Breast epithelium (tissue), 4 donors: Measurements from ENCODE around the gene OR5AP2. TPM values are rescaled to one million over a fixed set of nuclear protein-coding genes. Genes with fewer than 3 reads are reported as not detected.
"Not testable (repeated sequence)": the region's sequence is repeated elsewhere in the genome, so short reads cannot be mapped to it uniquely, and the experiment has no call there.

Experiments
- DNase-seq, 2 donors: peaks; one replicate each; pipeline ENCODE4 v3.0.0-alpha.2; 2019; ENCODE audit warnings: low spot score in 2 of 2
- H3K27ac ChIP-seq, 2 donors: fragments of 200-600 bp; sonication (generic) in 1 of 2; one replicate each; pipeline ENCODE4 v1.5.1; 2016 to 2019; ENCODE audit warnings: mild to moderate bottlenecking in 1 of 2
- H3K27me3 ChIP-seq, 2 donors: fragments of 200-600 bp; sonication (generic) in 1 of 2; one replicate each; pipeline versions ENCODE4 v1.5.1 to v1.6.0; 2017 to 2019; ENCODE audit warnings: control low read depth in 1 of 2, mild to moderate bottlenecking in 1 of 2
- H3K36me3 ChIP-seq: fragments of 200-600 bp; one replicate; pipeline ENCODE4 v1.5.1; 2019
- H3K4me1 ChIP-seq, 2 donors: fragments of 200-600 bp; sonication (generic); one replicate each; pipeline ENCODE4 v1.5.1; 2016 to 2019; ENCODE audit warnings: control low read depth in 1 of 2
- H3K4me3 ChIP-seq, 3 donors: fragments of 200-600 bp; sonication (generic); 1 replicate in 2 of 3; 2 replicates in 1 of 3; pipeline ENCODE4 v1.5.1; 2016 to 2019; ENCODE audit warnings: mild to moderate bottlenecking in 3 of 3, moderate library complexity in 2 of 3
- H3K9me3 ChIP-seq, 2 donors: fragments of 200-600 bp; sonication (generic) in 1 of 2; one replicate each; pipeline ENCODE4 v1.5.1; 2016 to 2019; ENCODE audit warnings: control low read depth in 1 of 2
- POLR2A ChIP-seq: fragments of 450-650 bp; IDR thresholded peaks from one replicate; pipeline ENCODE4 v1.6.1; 2016; ENCODE audit warnings: antibody characterized with exemption, mild to moderate bottlenecking, moderate library complexity
- POLR2AphosphoS5 ChIP-seq, 3 donors: sonication (generic); formaldehyde crosslinking; IDR thresholded peaks; one replicate each; pipeline ENCODE4 v1.6.1; 2017; ENCODE audit warnings: antibody characterized with exemption in 3 of 3
- intact Hi-C: fragments of 100-400 bp; cut with DNase I; formaldehyde crosslinking; loops from one replicate; pipeline ENCODE4 v1.15.1; 2023; ENCODE audit warnings: low total_unique reads
- total RNA-seq, 3 donors: library from RNA; depleted of rRNA; stranded (reverse); fragments of >200 nt; gene quantifications; one replicate each; pipeline ENCODE4 v1.1.0, GENCODE V29; 2016
- TF ChIP-seq, protein P1 (sequence below), 3 donors: fragments of 450-650 bp; IDR thresholded peaks; one replicate each; pipeline ENCODE4 v1.5.1; 2016 to 2017; ENCODE audit warnings: antibody characterized with exemption in 3 of 3, mild to moderate bottlenecking in 3 of 3, moderate library complexity in 3 of 3

The OR5AP2 gene
- not detected for total RNA-seq

DNA sequence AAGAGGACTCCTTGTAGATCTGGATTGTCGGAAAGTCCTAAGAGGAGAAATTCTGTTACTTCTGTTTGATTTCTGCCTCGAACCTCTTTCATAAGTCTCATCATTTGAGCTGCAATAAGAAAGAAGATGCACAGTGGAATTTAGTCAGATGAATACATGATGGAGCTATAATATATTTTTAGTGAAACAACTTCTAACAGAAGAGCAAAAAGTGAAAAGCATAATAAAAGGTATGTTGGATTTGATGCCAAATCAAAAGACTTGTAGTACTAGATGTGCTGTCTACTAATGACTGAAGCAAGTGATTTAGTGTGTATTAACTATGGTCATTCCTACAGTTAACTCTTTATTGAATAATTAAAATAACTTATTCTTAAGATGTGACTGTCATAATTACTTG lies at the start of gene OR5AP2:
Gene OR5AP2, minus strand, starts transcription at position 101 of the 400 bp plus-strand sequence. Its CDS starts 0 bp downstream, at position 101.
- Histone ChIP-seq H3K9me3 (no peaks in the 10 kb centered on the region), H3K4me1 (no peaks in the 10 kb centered on the region), H3K4me3 (no peak within 1 kb of the TSS), H3K27ac (no peak within 1 kb of the TSS), H3K27me3 (no peaks in the 10 kb centered on the region), H3K36me3 (no peaks in the 10 kb centered on the region)
- no peak for DNase-seq
- intact Hi-C loops = no loop called here
- TF ChIP-seq, protein P1, sequence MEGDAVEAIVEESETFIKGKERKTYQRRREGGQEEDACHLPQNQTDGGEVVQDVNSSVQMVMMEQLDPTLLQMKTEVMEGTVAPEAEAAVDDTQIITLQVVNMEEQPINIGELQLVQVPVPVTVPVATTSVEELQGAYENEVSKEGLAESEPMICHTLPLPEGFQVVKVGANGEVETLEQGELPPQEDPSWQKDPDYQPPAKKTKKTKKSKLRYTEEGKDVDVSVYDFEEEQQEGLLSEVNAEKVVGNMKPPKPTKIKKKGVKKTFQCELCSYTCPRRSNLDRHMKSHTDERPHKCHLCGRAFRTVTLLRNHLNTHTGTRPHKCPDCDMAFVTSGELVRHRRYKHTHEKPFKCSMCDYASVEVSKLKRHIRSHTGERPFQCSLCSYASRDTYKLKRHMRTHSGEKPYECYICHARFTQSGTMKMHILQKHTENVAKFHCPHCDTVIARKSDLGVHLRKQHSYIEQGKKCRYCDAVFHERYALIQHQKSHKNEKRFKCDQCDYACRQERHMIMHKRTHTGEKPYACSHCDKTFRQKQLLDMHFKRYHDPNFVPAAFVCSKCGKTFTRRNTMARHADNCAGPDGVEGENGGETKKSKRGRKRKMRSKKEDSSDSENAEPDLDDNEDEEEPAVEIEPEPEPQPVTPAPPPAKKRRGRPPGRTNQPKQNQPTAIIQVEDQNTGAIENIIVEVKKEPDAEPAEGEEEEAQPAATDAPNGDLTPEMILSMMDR (IDR thresholded peaks at IDR 0.05) = no peak
- TF ChIP-seq POLR2A (no peak), POLR2AphosphoS5 (IDR thresholded peaks at IDR 0.05) (no peak)

DNA sequence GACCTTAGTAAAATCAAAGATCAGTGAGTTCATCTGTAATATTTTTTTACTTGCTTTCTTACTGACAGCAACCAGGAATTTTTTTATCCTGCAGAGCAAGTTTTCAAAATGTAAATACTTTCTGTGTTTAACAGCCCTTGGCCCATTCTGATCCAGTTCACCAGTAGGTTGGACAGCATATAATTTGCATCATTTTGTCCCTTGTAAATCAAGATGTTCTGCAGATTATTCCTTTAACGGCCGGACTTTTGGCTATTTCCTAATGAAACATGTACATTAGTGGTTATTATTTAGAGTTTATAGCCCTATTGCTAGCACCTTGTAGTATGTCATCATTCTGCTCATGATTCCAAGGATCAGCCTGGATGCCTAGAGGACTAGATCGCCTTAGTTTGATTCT lies 48.9 kb upstream of the OR5AP2 start:
- H3K4me1 ChIP-seq, H3K4me3 ChIP-seq, H3K27me3 ChIP-seq, DNase-seq, intact Hi-C loops, H3K27ac ChIP-seq, H3K36me3 ChIP-seq, H3K9me3 ChIP-seq: not testable (repeated sequence)

DNA sequence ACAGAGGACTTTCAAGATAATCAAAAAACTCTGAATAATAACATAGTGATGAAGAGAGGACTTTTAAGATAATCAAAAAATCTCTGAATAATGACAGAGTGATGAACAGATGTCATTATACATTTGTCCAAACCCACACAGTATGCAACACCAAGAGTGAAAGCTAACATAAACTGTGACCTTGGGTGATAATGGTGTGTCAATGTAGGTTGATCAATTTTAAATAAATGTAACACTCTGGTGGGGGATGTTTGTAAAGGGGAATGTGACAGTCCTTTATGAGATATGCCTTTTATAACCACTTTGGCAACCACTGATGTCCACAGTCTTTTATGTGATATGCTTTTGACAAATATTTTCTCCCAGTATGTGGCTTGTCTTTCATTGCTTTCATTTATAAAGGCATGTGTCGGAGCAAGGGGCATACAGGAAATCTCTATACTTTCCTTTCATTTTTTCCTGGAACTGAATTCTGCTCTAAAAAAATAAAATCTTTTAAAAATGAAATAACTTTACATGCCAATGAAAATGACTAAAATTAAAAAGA lies 46.4 kb upstream of the OR5AP2 start:
- no peaks in the 10 kb centered on the region for H3K27me3 ChIP-seq
- intact Hi-C loops = no loop called here
- TF ChIP-seq POLR2A (no peak), POLR2AphosphoS5 (IDR thresholded peaks at IDR 0.05) (no peak)
- TF ChIP-seq, protein P1 (IDR thresholded peaks at IDR 0.05) = no peak

DNA sequence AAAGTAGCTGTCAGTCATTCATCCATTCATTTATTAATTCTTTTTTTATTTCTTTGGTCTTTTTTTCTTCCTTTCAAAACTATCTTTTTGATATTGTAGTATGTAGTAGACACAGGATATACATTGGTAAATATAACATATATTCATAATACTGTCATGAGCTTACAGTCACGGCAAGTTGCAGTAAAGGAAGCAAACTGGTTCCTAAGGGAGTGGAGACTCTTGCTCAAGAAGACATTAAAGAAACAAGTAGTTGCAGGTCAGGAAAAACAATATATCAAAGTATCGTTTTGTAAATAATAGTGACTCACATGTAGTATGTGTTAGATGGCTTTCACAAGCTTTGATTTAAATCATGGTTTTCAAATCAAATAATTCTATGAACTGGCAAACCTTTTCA lies 28.7 kb upstream of the OR5AP2 start:
- Histone ChIP-seq H3K27me3 (no peaks in the 10 kb centered on the region), H3K27ac (no peak overlapping the region), H3K4me3 (no peak overlapping the region), H3K9me3 (no peaks in the 10 kb centered on the region), H3K4me1 (no peaks in the 10 kb centered on the region), H3K36me3 (peaks cover 5% of the 10 kb centered on the region)
- DNase-seq = no peak
- intact Hi-C loops = no loop called here
- TF ChIP-seq POLR2A = no peak
- TF ChIP-seq, protein P1 (IDR thresholded peaks at IDR 0.05) = no peak
- TF ChIP-seq POLR2AphosphoS5 (IDR thresholded peaks at IDR 0.05) = no peak

More for the DNA sequence above, 46.4 kb upstream of the OR5AP2 start:
- Histone ChIP-seq H3K27ac (no peak overlapping the region), H3K36me3 (no peaks in the 10 kb centered on the region), H3K4me1 (no peaks in the 10 kb centered on the region), H3K4me3 (no peak overlapping the region), H3K9me3 (no peaks in the 10 kb centered on the region)
- no peak for DNase-seq

DNA sequence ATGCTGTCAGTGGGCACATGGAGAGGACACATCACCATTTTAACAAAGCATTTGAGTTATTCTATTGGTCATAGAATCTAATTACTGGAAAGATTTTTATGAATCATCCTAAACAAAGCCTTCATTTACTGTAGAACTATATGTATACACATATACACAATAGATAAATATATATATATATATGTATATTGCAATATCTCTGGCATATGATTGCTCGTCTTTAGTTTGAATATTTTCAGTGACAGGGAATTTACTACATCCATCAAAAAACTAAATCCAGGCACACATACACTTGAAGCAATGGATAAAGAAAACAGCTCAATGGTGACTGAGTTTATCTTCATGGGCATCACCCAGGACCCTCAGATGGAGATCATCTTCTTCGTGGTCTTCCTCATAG lies 21.1 kb upstream of the OR5AP2 start, which contains the start of gene OR5AR1:
Gene OR5AR1, plus strand, starts transcription at position 301 of the 400 bp plus-strand sequence. Its CDS starts 0 bp downstream, at position 301.
- no peaks in the 10 kb centered on the region for H3K27me3 ChIP-seq
- no peaks in the 10 kb centered on the region for H3K9me3 ChIP-seq
- no peak within 1 kb of the TSS for H3K4me3 ChIP-seq
- TF ChIP-seq, protein P1 (IDR thresholded peaks at IDR 0.05) = no peak
- no peak for TF ChIP-seq POLR2A
- TF ChIP-seq POLR2AphosphoS5 (IDR thresholded peaks at IDR 0.05) = no peak
- H3K36me3 ChIP-seq = peaks cover 5% of the 10 kb centered on the region
- DNase-seq = no peak
- H3K4me1 ChIP-seq = no peaks in the 10 kb centered on the region
- intact Hi-C loops = no loop called here
- no peak within 1 kb of the TSS for H3K27ac ChIP-seq
